ENCODE results near the gene FNDC7. TPM values are rescaled to one million over a fixed set of nuclear protein-coding genes. Genes with fewer than 3 reads are reported as not detected.

Gene FNDC7
- total and polyA plus RNA-seq, 8 donors, result not detected

- no peak overlapping the region for H3K4me3 ChIP-seq
- H3K9me3 ChIP-seq, result peaks cover 10 to 21% (median 14%) of the 10 kb centered on the region in 4 donors
- no peaks in the 10 kb centered on the region for H3K27me3 ChIP-seq
- no peaks in the 10 kb centered on the region for H3K4me1 ChIP-seq
- WGBS, 5 donors, result 95 to 100% (median 96%) methylated on average over 6 of the region's 6 CpGs
- intact Hi-C loops (cut with DNase I; ENCODE audit: low total_unique reads), result no loop called here
- TF ChIP-seq CTCF (IDR thresholded peaks at IDR 0.05) (no peak), POLR2AphosphoS5 (IDR thresholded peaks at IDR 0.05) (no peak), EP300 (IDR thresholded peaks at IDR 0.05) (no peak), POLR2A (IDR thresholded peaks at IDR 0.05) (no peak)
- H3K36me3 ChIP-seq, result peaks cover 30 to 95% (median 87%) of the 10 kb centered on the region in 4 donors
- no peak overlapping the region for H3K27ac ChIP-seq
- no peak for DNase-seq
These were observed 72.6 kb downstream of the FNDC7 start for GRCh38 chr1:108785264-108785663.

- H3K4me1 ChIP-seq, result no peaks in the 10 kb centered on the region
- no peak overlapping the region for H3K27ac ChIP-seq
- H3K27me3 ChIP-seq, result no peaks in the 10 kb centered on the region
- TF ChIP-seq CTCF (IDR thresholded peaks at IDR 0.05) (no peak), POLR2A (IDR thresholded peaks at IDR 0.05) (no peak), EP300 (IDR thresholded peaks at IDR 0.05) (no peak), POLR2AphosphoS5 (IDR thresholded peaks at IDR 0.05) (no peak)
- 96 to 100% (median 98%) methylated on average over 2 of the region's 2 CpGs for WGBS, 5 donors
- intact Hi-C loops (cut with DNase I; ENCODE audit: low total_unique reads), result no loop called here
- H3K9me3 ChIP-seq, result peaks cover 10 to 21% (median 14%) of the 10 kb centered on the region in 4 donors
- no peak for DNase-seq
- H3K4me3 ChIP-seq, result no peak overlapping the region
- H3K36me3 ChIP-seq, result peaks cover 29 to 89% (median 85%) of the 10 kb centered on the region in 4 donors
These were observed 73.2 kb downstream of the FNDC7 start for GRCh38 chr1:108785880-108786279.

- Histone ChIP-seq H3K27ac (no peak overlapping the region), H3K4me3 (no peak overlapping the region), H3K27me3 (no peaks in the 10 kb centered on the region), H3K4me1 (no peaks in the 10 kb centered on the region), H3K9me3 (peaks cover 0 to 13% (median 1%) of the 10 kb centered on the region in 4 donors), H3K36me3 (peaks cover 22 to 91% (median 78%) of the 10 kb centered on the region in 4 donors)
- 95 to 100% (median 100%) methylated on average over 1 of the region's 1 CpG for WGBS, 5 donors
- intact Hi-C loops (cut with DNase I; ENCODE audit: low total_unique reads), result no loop called here
- DNase-seq, result no peak
- TF ChIP-seq POLR2AphosphoS5 (IDR thresholded peaks at IDR 0.05) (no peak), POLR2A (IDR thresholded peaks at IDR 0.05) (no peak), CTCF (IDR thresholded peaks at IDR 0.05) (no peak), EP300 (IDR thresholded peaks at IDR 0.05) (no peak)
These were observed 79.1 kb downstream of the FNDC7 start for GRCh38 chr1:108791790-108792189.

Other genes with a start within 250 kb of the FNDC7 start
- gene EEIG2, start 152.8 kb upstream of the FNDC7 start, total RNA-seq, result 10 to 100 TPM in 3 of 5 donors, 1 to 10 TPM in 2; 4.7 to 33.2 (median 11.0) TPM
- gene EEIG2, start 152.8 kb upstream of the FNDC7 start, polyA plus RNA-seq, result 10 to 100 TPM in 1 of 3 donors, 1 to 10 TPM in 2; 3.1 to 11.9 (median 8.3) TPM
- gene HENMT1, start 51.8 kb upstream of the FNDC7 start, total RNA-seq, result 1 to 10 TPM in 3 of 5 donors, not detected in 2; 1.7 to 7.3 (median 2.2) TPM
- gene HENMT1, start 51.8 kb upstream of the FNDC7 start, polyA plus RNA-seq, result 1 to 10 TPM; 2.9 to 3.4 (median 3.1) TPM
- gene PRPF38B, start 20.6 kb upstream of the FNDC7 start, total RNA-seq, result 10 to 100 TPM; 26.3 to 82.3 (median 49.8) TPM
- gene PRPF38B, start 20.6 kb upstream of the FNDC7 start, polyA plus RNA-seq, result 10 to 100 TPM; 17.1 to 25.4 (median 24.1) TPM
- 100 to 1,000 TPM in 2 of 5 donors, 10 to 100 TPM in 3; 11.7 to 170 (median 39.0) TPM for gene STXBP3, start 33.8 kb downstream of the FNDC7 start, total RNA-seq
- 10 to 100 TPM; 24.9 to 32.5 (median 29.0) TPM for gene STXBP3, start 33.8 kb downstream of the FNDC7 start, polyA plus RNA-seq
- 1 to 10 TPM in 1 of 5 donors, not detected in 4; 2.0 TPM for gene AKNAD1, start 144.2 kb downstream of the FNDC7 start, total RNA-seq
- gene AKNAD1, start 144.2 kb downstream of the FNDC7 start, polyA plus RNA-seq, result under 1 TPM in 2 of 3 donors, not detected in 1; 0.28 to 0.37 TPM
- gene GPSM2, start 164.1 kb downstream of the FNDC7 start, total RNA-seq, result 10 to 100 TPM in 4 of 5 donors, 1 to 10 TPM in 1; 1.8 to 84.9 (median 21.4) TPM
- 10 to 100 TPM in 1 of 3 donors, 1 to 10 TPM in 2; 4.2 to 15.0 (median 6.6) TPM for gene GPSM2, start 164.1 kb downstream of the FNDC7 start, polyA plus RNA-seq